Right lobe of liver (tissue), 6 donors: ENCODE data around the gene SWI5. TPM values are rescaled to one million over a fixed set of nuclear protein-coding genes. Genes with fewer than 3 reads are reported as not detected.

Experiments
- ATAC-seq, 4 donors: fragments of 200-7000 bp; cut with Tn5 transposase; one replicate each; pipeline ENCODE4 v1.9.1; 2020; ENCODE audit warnings: mild to moderate bottlenecking in 4 of 4, moderate library complexity in 4 of 4
- DNase-seq, 3 donors: peaks; one replicate each; pipeline ENCODE4 v3.0.0-alpha.2; 2020
- H3K27ac ChIP-seq, 3 donors: fragments of 200-600 bp; one replicate each; pipeline ENCODE4 v1.8.0; 2022
- H3K27me3 ChIP-seq, 2 donors: fragments of 200-600 bp; one replicate each; pipeline ENCODE4 v1.8.0; 2022
- H3K36me3 ChIP-seq, 4 donors: fragments of 200-600 bp; sonication (generic) in 1 of 4; one replicate each; pipeline versions ENCODE4 v1.5.1 to v1.8.0; 2017 to 2022; ENCODE audit warnings: control low read depth in 1 of 4
- H3K4me1 ChIP-seq, 4 donors: fragments of 200-600 bp; sonication (generic) in 1 of 4; one replicate each; pipeline versions ENCODE4 v1.5.1 to v1.8.0; 2017 to 2022; ENCODE audit warnings: control low read depth in 1 of 4
- H3K4me3 ChIP-seq, 3 donors: fragments of 200-600 bp; one replicate each; pipeline ENCODE4 v1.8.0; 2022
- H3K9me3 ChIP-seq, 4 donors: fragments of 200-600 bp; sonication (generic) in 1 of 4; one replicate each; pipeline versions ENCODE4 v1.5.1 to v1.8.0; 2017 to 2022; ENCODE audit warnings: control low read depth in 1 of 4
- POLR2A ChIP-seq: fragments of 450-650 bp; IDR thresholded peaks from one replicate; pipeline ENCODE4 v1.6.1; 2017; ENCODE audit warnings: antibody characterized with exemption, mild to moderate bottlenecking
- WGBS: methylation state at CpG from one replicate; pipeline ENCODE4 v1.1.6; 2018; ENCODE audit warnings: low coverage, low lambda C conversion rate; ENCODE audit not compliant: insufficient coverage; ENCODE audit errors: missing lambda C conversion rate; 5-methylcytosine and 5-hydroxymethylcytosine counted together
- intact Hi-C, 2 donors: fragments of 100-400 bp; cut with DNase I; formaldehyde crosslinking; loops; one replicate each; pipeline versions ENCODE4 v1.11.2 to v1.14.1; 2022
- total RNA-seq, 6 experiments: library from RNA; depleted of rRNA in 2 of 6; stranded (reverse); fragments of >200 nt in 2 of 6; fragmentation: NEBNext Ultra II Directional in 3 of 6; extraction: Animal tissue kit (Norgen Biotek cat#: 25700) in 3 of 6; gene quantifications; one replicate each; pipeline versions ENCODE4 v1.1.0 to v1.2.4, GENCODE V29; 2016 to 2023
- TF ChIP-seq, protein P1 (sequence below), 4 donors: fragments of 200-600 bp in 3 of 4; fragments of 450-650 bp in 1 of 4; IDR thresholded peaks; one replicate each; pipeline versions ENCODE4 v1.5.1 to v1.8.0; 2016 to 2022; ENCODE audit warnings: antibody characterized with exemption in 4 of 4, mild to moderate bottlenecking in 2 of 4
- donor health status: DM: no; HTN: yes; CAD: no.
- donor health status: DM: no; HTN: no; CAD: no.
- donor health status: DM: no; HTN: no; CAD: no.
- donor health status: DM: no; HTN: yes; CAD: no.
- donor health status: DM: no; HTN: yes; CAD: no.

SWI5 gene
- total RNA-seq, 6 experiments from 2014 or later: 10.8 to 17.3 (median 14.3) TPM

DNA sequence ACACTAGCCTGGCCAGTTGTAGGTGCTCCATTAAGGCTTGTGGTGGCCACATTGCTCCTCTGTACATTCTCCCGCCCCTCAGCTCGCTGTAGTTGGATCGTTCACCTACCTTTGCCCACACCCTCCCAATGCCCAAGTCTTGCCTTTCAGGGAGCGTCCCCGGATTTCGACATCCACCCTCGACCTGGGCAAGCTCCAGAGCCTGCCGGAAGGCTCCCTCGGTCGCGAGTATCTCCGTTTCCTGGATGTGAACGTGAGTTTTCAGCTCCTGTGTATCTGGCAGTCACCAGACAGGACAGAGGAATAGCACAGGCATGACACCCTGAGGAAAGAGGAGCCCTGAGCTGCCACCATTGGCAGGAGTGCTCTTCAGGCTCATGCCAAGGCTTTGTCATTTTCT lies 49.6 kb downstream of the SWI5 start:
- DNase-seq (peak; percentile 69 to 75 (median 70)), ATAC-seq (peak in 2 of 4 donors; percentile 19 to 51)
- Histone ChIP-seq H3K4me3 (no peak overlapping the region), H3K9me3 (no peaks in the 10 kb centered on the region), H3K4me1 (peaks cover 0 to 29% (median 11%) of the 10 kb centered on the region in 4 donors), H3K27me3 (no peaks in the 10 kb centered on the region), H3K27ac (no peak overlapping the region), H3K36me3 (peaks cover 0 to 5% (median 2%) of the 10 kb centered on the region in 4 donors)
- intact Hi-C loops: no loop called here
- TF ChIP-seq, protein P1, sequence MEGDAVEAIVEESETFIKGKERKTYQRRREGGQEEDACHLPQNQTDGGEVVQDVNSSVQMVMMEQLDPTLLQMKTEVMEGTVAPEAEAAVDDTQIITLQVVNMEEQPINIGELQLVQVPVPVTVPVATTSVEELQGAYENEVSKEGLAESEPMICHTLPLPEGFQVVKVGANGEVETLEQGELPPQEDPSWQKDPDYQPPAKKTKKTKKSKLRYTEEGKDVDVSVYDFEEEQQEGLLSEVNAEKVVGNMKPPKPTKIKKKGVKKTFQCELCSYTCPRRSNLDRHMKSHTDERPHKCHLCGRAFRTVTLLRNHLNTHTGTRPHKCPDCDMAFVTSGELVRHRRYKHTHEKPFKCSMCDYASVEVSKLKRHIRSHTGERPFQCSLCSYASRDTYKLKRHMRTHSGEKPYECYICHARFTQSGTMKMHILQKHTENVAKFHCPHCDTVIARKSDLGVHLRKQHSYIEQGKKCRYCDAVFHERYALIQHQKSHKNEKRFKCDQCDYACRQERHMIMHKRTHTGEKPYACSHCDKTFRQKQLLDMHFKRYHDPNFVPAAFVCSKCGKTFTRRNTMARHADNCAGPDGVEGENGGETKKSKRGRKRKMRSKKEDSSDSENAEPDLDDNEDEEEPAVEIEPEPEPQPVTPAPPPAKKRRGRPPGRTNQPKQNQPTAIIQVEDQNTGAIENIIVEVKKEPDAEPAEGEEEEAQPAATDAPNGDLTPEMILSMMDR (IDR thresholded peaks at IDR 0.05): no peak
- TF ChIP-seq POLR2A: no peak
- 49% methylated on average over 11 of the region's 13 CpGs for WGBS

DNA sequence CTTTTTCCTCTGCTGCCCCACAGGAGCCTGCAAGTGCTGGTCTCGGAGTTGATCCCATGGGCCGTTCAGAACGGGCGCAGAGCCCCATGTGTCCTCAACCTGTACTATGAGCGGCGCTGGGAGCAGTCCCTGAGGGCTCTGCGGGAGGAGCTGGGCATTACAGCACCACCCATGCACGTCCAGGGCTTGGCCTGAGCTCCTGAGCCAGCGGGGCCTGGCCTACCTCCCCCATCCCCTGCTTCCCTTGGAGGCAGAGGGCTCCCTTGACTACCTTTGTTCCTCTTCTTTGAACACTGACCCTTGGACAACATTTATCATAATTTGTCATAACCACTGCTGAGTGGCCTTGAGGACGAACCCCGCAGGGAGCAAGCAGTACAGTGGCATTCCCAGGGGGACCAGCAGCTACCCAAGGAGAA lies 57.4 kb downstream of the SWI5 start:
- no peaks in the 10 kb centered on the region for H3K9me3 ChIP-seq
- TF ChIP-seq POLR2A: no peak
- TF ChIP-seq, protein P1 (IDR thresholded peaks at IDR 0.05): no peak
- no peak overlapping the region for H3K27ac ChIP-seq
- no peak overlapping the region for H3K4me3 ChIP-seq
- DNase-seq (no peak), ATAC-seq (no peak)
- no peaks in the 10 kb centered on the region for H3K27me3 ChIP-seq
- H3K4me1 ChIP-seq: no peaks in the 10 kb centered on the region
- intact Hi-C loops: no loop called here
- peaks cover 0 to 3% (median 2%) of the 10 kb centered on the region in 4 donors for H3K36me3 ChIP-seq
- WGBS: 100% methylated on average over 1 of the region's 11 CpGs

DNA sequence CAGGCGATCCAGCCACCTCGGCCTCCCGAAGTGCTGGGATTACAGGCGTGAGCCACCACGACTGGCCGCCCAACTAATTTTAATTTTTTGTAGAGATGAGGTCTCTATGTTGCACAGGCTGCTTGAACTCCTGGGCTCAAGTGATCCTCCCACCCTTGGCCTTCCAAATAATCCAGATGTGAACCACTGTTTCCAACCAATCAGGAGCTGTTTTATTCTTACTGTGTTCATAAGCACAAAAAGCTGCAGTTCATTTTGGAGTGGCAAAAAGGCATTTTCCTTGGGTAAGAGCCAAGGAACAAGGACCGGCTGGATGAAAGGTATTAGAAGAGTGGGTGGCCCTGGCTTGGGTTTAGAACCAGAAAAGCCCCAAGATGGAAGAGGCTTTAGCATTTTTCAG lies 59.1 kb downstream of the SWI5 start:
- H3K27ac ChIP-seq: no peak overlapping the region
- intact Hi-C loops: no loop called here
- TF ChIP-seq, protein P1 (IDR thresholded peaks at IDR 0.05): no peak
- no peak for TF ChIP-seq POLR2A
- H3K27me3 ChIP-seq: no peaks in the 10 kb centered on the region
- peaks cover 0 to 3% (median 2%) of the 10 kb centered on the region in 4 donors for H3K36me3 ChIP-seq
- no peaks in the 10 kb centered on the region for H3K4me1 ChIP-seq
- ATAC-seq (no peak), DNase-seq (no peak)
- H3K9me3 ChIP-seq: no peaks in the 10 kb centered on the region
- H3K4me3 ChIP-seq: no peak overlapping the region
- 90% methylated on average over 7 of the region's 7 CpGs for WGBS

DNA sequence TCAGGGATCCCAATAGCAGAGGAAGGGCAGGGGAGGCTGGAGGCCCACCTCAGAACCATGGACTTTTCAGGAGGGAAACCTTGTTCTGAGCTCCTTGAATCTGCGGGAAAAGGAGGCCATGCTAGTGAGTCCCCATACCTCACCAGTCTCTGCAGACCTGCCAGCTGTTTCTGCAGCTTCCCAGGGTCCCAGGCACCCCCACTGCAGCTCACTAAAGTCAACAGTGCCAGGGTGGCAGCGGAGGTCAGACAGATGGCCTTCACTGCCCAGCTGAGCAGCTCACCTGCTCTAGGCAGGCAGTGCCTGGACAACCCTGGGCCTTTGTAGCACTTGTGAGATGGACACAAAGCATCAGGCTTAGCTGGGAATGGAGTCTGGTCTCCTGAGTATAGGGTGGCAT lies 59.8 kb downstream of the SWI5 start:
- WGBS: 83% methylated on average over 1 of the region's 2 CpGs
- H3K27ac ChIP-seq: no peak overlapping the region
- no peak for ATAC-seq

More for the DNA sequence above, 59.8 kb downstream of the SWI5 start:
- peaks cover 0 to under 1% (median 0%) of the 10 kb centered on the region in 4 donors for H3K4me1 ChIP-seq
- intact Hi-C loops: no loop called here
- no peaks in the 10 kb centered on the region for H3K27me3 ChIP-seq
- H3K4me3 ChIP-seq: no peak overlapping the region
- DNase-seq: no peak
- H3K36me3 ChIP-seq: peaks cover 0 to 3% (median 2%) of the 10 kb centered on the region in 4 donors
- no peaks in the 10 kb centered on the region for H3K9me3 ChIP-seq
- TF ChIP-seq, protein P1 (IDR thresholded peaks at IDR 0.05): no peak
- TF ChIP-seq POLR2A: no peak
